ENCODE results near the gene METTL21C.

METTL21C gene

GRCh38 chr13:102651392-102651791 is 43.5 kb downstream of the METTL21C start:
- peaks cover 5% of the 10 kb centered on the region in 2 experiments for H3K4me1 ChIP-seq (ENCODE audit: control insufficient read depth in 1 of 2, insufficient read depth in 2 of 2, low read length in 2 of 2)
- H3K27me3 ChIP-seq (ENCODE audit: insufficient read depth, low read length): no peaks in the 10 kb centered on the region
- no peak overlapping the region for H3K4me3 ChIP-seq (ENCODE audit: low read depth, low read length)
- H3K79me1 ChIP-seq (ENCODE audit: low read length): peaks cover 4% of the 10 kb centered on the region
- H3K23ac ChIP-seq (ENCODE audit: low read length): no peak overlapping the region
- no peak overlapping the region for H2AK5ac ChIP-seq (ENCODE audit: low read length)
- no peaks in the 10 kb centered on the region for H3K9me3 ChIP-seq (ENCODE audit: insufficient read depth, low read depth, low read length)
- H4K91ac ChIP-seq (ENCODE audit: low read depth, low read length): no peak overlapping the region
- H3K14ac ChIP-seq (ENCODE audit: low read length): no peak overlapping the region
- H2BK12ac ChIP-seq (ENCODE audit: low read length): no peak overlapping the region
- no peak overlapping the region for H2AFZ ChIP-seq (ENCODE audit: insufficient read depth, low read length, poor library complexity)
- H2BK120ac ChIP-seq (ENCODE audit: insufficient read depth, low read length, poor library complexity): no peak overlapping the region
- no peak overlapping the region for H3K27ac ChIP-seq (ENCODE audit: low read depth, low read length)
- no peak overlapping the region for H3K9ac ChIP-seq (ENCODE audit: low read length)
- no peak overlapping the region for H2BK5ac ChIP-seq (ENCODE audit: low read depth, low read length, poor library complexity)
- DNase-seq: peak in 1 of 2 donors; percentile 60
- no peak overlapping the region for H3K4me2 ChIP-seq (ENCODE audit: low read length)
- H4K8ac ChIP-seq (ENCODE audit: low read depth, low read length): no peak overlapping the region
- H4K12ac ChIP-seq (ENCODE audit: low read depth, low read length): no peak overlapping the region
- no peaks in the 10 kb centered on the region for H3K79me2 ChIP-seq (ENCODE audit: control insufficient read depth, insufficient read depth, low read length, poor library complexity)
- H3K36me3 ChIP-seq (ENCODE audit: control insufficient read depth in 1 of 2, insufficient read depth in 2 of 2, low read length in 2 of 2): peaks cover 4 to 13% of the 10 kb centered on the region in 2 experiments
- H3K4ac ChIP-seq (ENCODE audit: low read depth, low read length): no peak overlapping the region
- no peak overlapping the region for H3K18ac ChIP-seq (ENCODE audit: low read length)

GRCh38 chr13:102650444-102650843 is 44.4 kb downstream of the METTL21C start:
- Histone ChIP-seq H3K14ac (ENCODE audit: low read length) (no peak overlapping the region), H2BK12ac (ENCODE audit: low read length) (no peak overlapping the region), H3K79me1 (ENCODE audit: low read length) (peaks cover 4% of the 10 kb centered on the region), H3K9me3 (ENCODE audit: insufficient read depth, low read depth, low read length) (no peaks in the 10 kb centered on the region), H3K9ac (ENCODE audit: low read length) (no peak overlapping the region), H2BK5ac (ENCODE audit: low read depth, low read length, poor library complexity) (no peak overlapping the region), H3K79me2 (ENCODE audit: control insufficient read depth, insufficient read depth, low read length, poor library complexity) (no peaks in the 10 kb centered on the region), H3K27me3 (ENCODE audit: insufficient read depth, low read length) (no peaks in the 10 kb centered on the region), H3K4me2 (ENCODE audit: low read length) (no peak overlapping the region), H3K27ac (ENCODE audit: low read depth, low read length) (no peak overlapping the region), H3K4me1 (ENCODE audit: control insufficient read depth in 1 of 2, insufficient read depth in 2 of 2, low read length in 2 of 2) (peaks cover 5% of the 10 kb centered on the region in 2 experiments), H2AK5ac (ENCODE audit: low read length) (no peak overlapping the region), H3K23ac (ENCODE audit: low read length) (no peak overlapping the region), H3K4ac (ENCODE audit: low read depth, low read length) (no peak overlapping the region), H4K8ac (ENCODE audit: low read depth, low read length) (no peak overlapping the region), H2AFZ (ENCODE audit: insufficient read depth, low read length, poor library complexity) (no peak overlapping the region), H3K18ac (ENCODE audit: low read length) (no peak overlapping the region), H4K12ac (ENCODE audit: low read depth, low read length) (no peak overlapping the region), H4K91ac (ENCODE audit: low read depth, low read length) (no peak overlapping the region), H3K4me3 (ENCODE audit: low read depth, low read length) (no peak overlapping the region), H3K36me3 (ENCODE audit: control insufficient read depth in 1 of 2, insufficient read depth in 2 of 2, low read length in 2 of 2) (peaks cover 6 to 16% of the 10 kb centered on the region in 2 experiments), H2BK120ac (ENCODE audit: insufficient read depth, low read length, poor library complexity) (no peak overlapping the region)
- WGBS (ENCODE audit: extremely low coverage, insufficient coverage, insufficient read length): no CpG with 5 or more reads among the region's 3 CpGs
- DNase-seq: no peak

GRCh38 chr13:102648046-102648445 is 46.8 kb downstream of the METTL21C start:
- H2BK5ac ChIP-seq (ENCODE audit: low read depth, low read length, poor library complexity): no peak overlapping the region
- H3K9me3 ChIP-seq (ENCODE audit: insufficient read depth, low read depth, low read length): no peaks in the 10 kb centered on the region
- H4K12ac ChIP-seq (ENCODE audit: low read depth, low read length): no peak overlapping the region
- WGBS (ENCODE audit: extremely low coverage, insufficient coverage, insufficient read length): no CpG with 5 or more reads among the region's 3 CpGs
- H2BK120ac ChIP-seq (ENCODE audit: insufficient read depth, low read length, poor library complexity): no peak overlapping the region
- H3K4me1 ChIP-seq (ENCODE audit: control insufficient read depth in 1 of 2, insufficient read depth in 2 of 2, low read length in 2 of 2): no peaks in the 10 kb centered on the region
- H3K36me3 ChIP-seq (ENCODE audit: control insufficient read depth in 1 of 2, insufficient read depth in 2 of 2, low read length in 2 of 2): peaks cover 6 to 16% of the 10 kb centered on the region in 2 experiments
- H2BK12ac ChIP-seq (ENCODE audit: low read length): no peak overlapping the region
- H3K23ac ChIP-seq (ENCODE audit: low read length): no peak overlapping the region
- no peak overlapping the region for H3K27ac ChIP-seq (ENCODE audit: low read depth, low read length)
- no peak overlapping the region for H3K4me3 ChIP-seq (ENCODE audit: low read depth, low read length)
- no peak overlapping the region for H3K18ac ChIP-seq (ENCODE audit: low read length)
- no peak overlapping the region for H4K8ac ChIP-seq (ENCODE audit: low read depth, low read length)
- no peak overlapping the region for H3K4me2 ChIP-seq (ENCODE audit: low read length)
- no peak for DNase-seq
- no peaks in the 10 kb centered on the region for H3K79me2 ChIP-seq (ENCODE audit: control insufficient read depth, insufficient read depth, low read length, poor library complexity)
- H2AFZ ChIP-seq (ENCODE audit: insufficient read depth, low read length, poor library complexity): no peak overlapping the region
- H3K9ac ChIP-seq (ENCODE audit: low read length): no peak overlapping the region
- H4K91ac ChIP-seq (ENCODE audit: low read depth, low read length): no peak overlapping the region
- no peak overlapping the region for H2AK5ac ChIP-seq (ENCODE audit: low read length)
- no peaks in the 10 kb centered on the region for H3K79me1 ChIP-seq (ENCODE audit: low read length)
- no peak overlapping the region for H3K4ac ChIP-seq (ENCODE audit: low read depth, low read length)
- no peaks in the 10 kb centered on the region for H3K27me3 ChIP-seq (ENCODE audit: insufficient read depth, low read length)
- no peak overlapping the region for H3K14ac ChIP-seq (ENCODE audit: low read length)

GRCh38 chr13:102645701-102646100 is 49.1 kb downstream of the METTL21C start:
- no peak overlapping the region for H2BK120ac ChIP-seq (ENCODE audit: insufficient read depth, low read length, poor library complexity)
- H3K4me1 ChIP-seq (ENCODE audit: control insufficient read depth in 1 of 2, insufficient read depth in 2 of 2, low read length in 2 of 2): no peaks in the 10 kb centered on the region
- H4K91ac ChIP-seq (ENCODE audit: low read depth, low read length): no peak overlapping the region
- H3K4me3 ChIP-seq (ENCODE audit: low read depth, low read length): no peak overlapping the region
- no peak overlapping the region for H3K14ac ChIP-seq (ENCODE audit: low read length)
- H3K79me2 ChIP-seq (ENCODE audit: control insufficient read depth, insufficient read depth, low read length, poor library complexity): no peaks in the 10 kb centered on the region
- H4K8ac ChIP-seq (ENCODE audit: low read depth, low read length): no peak overlapping the region
- H3K36me3 ChIP-seq (ENCODE audit: control insufficient read depth in 1 of 2, insufficient read depth in 2 of 2, low read length in 2 of 2): peaks cover 7 to 22% of the 10 kb centered on the region in 2 experiments
- H3K23ac ChIP-seq (ENCODE audit: low read length): no peak overlapping the region
- no peak overlapping the region for H3K18ac ChIP-seq (ENCODE audit: low read length)
- no CpG with 5 or more reads among the region's 1 CpG for WGBS (ENCODE audit: extremely low coverage, insufficient coverage, insufficient read length)
- H3K9me3 ChIP-seq (ENCODE audit: insufficient read depth, low read depth, low read length): no peaks in the 10 kb centered on the region
- H3K9ac ChIP-seq (ENCODE audit: low read length): no peak overlapping the region
- no peak overlapping the region for H4K12ac ChIP-seq (ENCODE audit: low read depth, low read length)
- no peak overlapping the region for H3K27ac ChIP-seq (ENCODE audit: low read depth, low read length)
- H2AFZ ChIP-seq (ENCODE audit: insufficient read depth, low read length, poor library complexity): no peak overlapping the region
- no peaks in the 10 kb centered on the region for H3K79me1 ChIP-seq (ENCODE audit: low read length)
- no peaks in the 10 kb centered on the region for H3K27me3 ChIP-seq (ENCODE audit: insufficient read depth, low read length)
- no peak for DNase-seq
- H3K4me2 ChIP-seq (ENCODE audit: low read length): no peak overlapping the region
- no peak overlapping the region for H2BK5ac ChIP-seq (ENCODE audit: low read depth, low read length, poor library complexity)
- H3K4ac ChIP-seq (ENCODE audit: low read depth, low read length): no peak overlapping the region
- no peak overlapping the region for H2AK5ac ChIP-seq (ENCODE audit: low read length)
- no peak overlapping the region for H2BK12ac ChIP-seq (ENCODE audit: low read length)

Measured in trophoblast cell (in vitro differentiated cells and primary cell).